WTC11 (cell line): ENCODE measurements around the gene PBOV1. TPM values are rescaled to one million over a fixed set of nuclear protein-coding genes. Genes with fewer than 3 reads are reported as not detected.

Experiments used
- total RNA-seq: library from RNA; stranded (reverse); gene quantifications from 3 replicates; pipeline ENCODE4 v1.2.3, GENCODE V29; 2021

PBOV1 gene
- total RNA-seq, 1 experiment from 2014 or later = not detected

Other genes starting within 250 kb of the PBOV1 start
- gene PERP, start 111.1 kb downstream of the PBOV1 start, total RNA-seq = 23.9 to 26.9 TPM (median 24.6 TPM) in 3 replicates
- gene ARFGEF3, start 56.6 kb downstream of the PBOV1 start, total RNA-seq = 20.0 to 20.5 TPM (median 20.1 TPM) in 3 replicates
- not detected in 3 replicates for gene SMIM28, start 159.4 kb upstream of the PBOV1 start, total RNA-seq
- 31.9 to 40.9 TPM (median 36.1 TPM) in 3 replicates for gene HEBP2, start 185.7 kb upstream of the PBOV1 start, total RNA-seq